NB4 (cell line): Measurements from ENCODE around the gene SIGLEC1.

Experiments
- POLR2A ChIP-seq: IDR thresholded peaks from 2 replicates; pipeline ENCODE4 v1.6.1; 2011; ENCODE audit warnings: mild to moderate bottlenecking; ENCODE audit not compliant: insufficient read length; ENCODE audit errors: extremely low read depth
- TF ChIP-seq, protein P1 (sequence below): IDR thresholded peaks from one replicate; pipeline ENCODE4 v1.5.1; 2012; ENCODE audit warnings: low read depth, low read length
- TF ChIP-seq, protein P2 (sequence below): IDR thresholded peaks from 2 replicates; pipeline ENCODE4 v1.6.1; 2011; ENCODE audit warnings: low read depth, low read length

DNA sequence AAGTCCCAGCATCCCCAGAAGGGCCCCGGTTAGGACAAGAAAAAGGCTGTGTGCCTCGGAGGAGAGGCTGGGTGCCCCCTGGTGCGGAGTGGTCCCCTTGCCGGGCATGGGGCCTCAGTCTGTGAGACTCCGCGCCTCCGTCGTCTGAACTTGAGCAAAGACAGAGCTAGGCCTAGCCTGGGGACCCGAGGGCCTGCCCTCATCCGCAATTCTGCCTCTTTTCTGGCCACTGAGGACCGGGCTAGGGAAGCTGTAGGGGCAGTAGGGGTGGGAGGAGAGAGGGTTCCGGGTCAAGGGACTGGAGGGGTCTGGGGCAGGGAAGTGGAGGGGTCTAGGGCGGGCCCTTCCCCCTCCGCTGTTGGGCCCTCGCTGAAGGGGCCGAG lies 19.5 kb upstream of the SIGLEC1 start:
- TF ChIP-seq, protein P1, sequence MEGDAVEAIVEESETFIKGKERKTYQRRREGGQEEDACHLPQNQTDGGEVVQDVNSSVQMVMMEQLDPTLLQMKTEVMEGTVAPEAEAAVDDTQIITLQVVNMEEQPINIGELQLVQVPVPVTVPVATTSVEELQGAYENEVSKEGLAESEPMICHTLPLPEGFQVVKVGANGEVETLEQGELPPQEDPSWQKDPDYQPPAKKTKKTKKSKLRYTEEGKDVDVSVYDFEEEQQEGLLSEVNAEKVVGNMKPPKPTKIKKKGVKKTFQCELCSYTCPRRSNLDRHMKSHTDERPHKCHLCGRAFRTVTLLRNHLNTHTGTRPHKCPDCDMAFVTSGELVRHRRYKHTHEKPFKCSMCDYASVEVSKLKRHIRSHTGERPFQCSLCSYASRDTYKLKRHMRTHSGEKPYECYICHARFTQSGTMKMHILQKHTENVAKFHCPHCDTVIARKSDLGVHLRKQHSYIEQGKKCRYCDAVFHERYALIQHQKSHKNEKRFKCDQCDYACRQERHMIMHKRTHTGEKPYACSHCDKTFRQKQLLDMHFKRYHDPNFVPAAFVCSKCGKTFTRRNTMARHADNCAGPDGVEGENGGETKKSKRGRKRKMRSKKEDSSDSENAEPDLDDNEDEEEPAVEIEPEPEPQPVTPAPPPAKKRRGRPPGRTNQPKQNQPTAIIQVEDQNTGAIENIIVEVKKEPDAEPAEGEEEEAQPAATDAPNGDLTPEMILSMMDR: no peak
- TF ChIP-seq POLR2A: no peak
- TF ChIP-seq, protein P2, sequence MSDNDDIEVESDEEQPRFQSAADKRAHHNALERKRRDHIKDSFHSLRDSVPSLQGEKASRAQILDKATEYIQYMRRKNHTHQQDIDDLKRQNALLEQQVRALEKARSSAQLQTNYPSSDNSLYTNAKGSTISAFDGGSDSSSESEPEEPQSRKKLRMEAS: no peak
